Cardiac muscle cell (in vitro differentiated cells and primary cell): ENCODE measurements around the gene FGD6. TPM values are rescaled to one million over a fixed set of nuclear protein-coding genes. Genes with fewer than 3 reads are reported as not detected.
"Not testable (repeated sequence)": the region's sequence is repeated elsewhere in the genome, so short reads cannot be mapped to it uniquely, and the experiment has no call there.

Source experiments
- DNase-seq, 2 donors: peaks; one replicate each; pipeline versions ENCODE4 v3.0.0 to v3.0.0-alpha.2; 2010 to 2017; ENCODE audit warnings: low read depth in 1 of 2, low spot score in 1 of 2
- H3K27ac ChIP-seq: fragments of 200-600 bp; sonication (generic); 2 replicates; pipeline ENCODE4 v1.5.1; 2016
- H3K27me3 ChIP-seq: fragments of 200-600 bp; sonication (generic); 2 replicates; pipeline ENCODE4 v1.6.0; 2016; ENCODE audit warnings: control low read depth
- H3K36me3 ChIP-seq: fragments of 200-600 bp; sonication (generic); 2 replicates; pipeline ENCODE4 v1.5.1; 2016; ENCODE audit warnings: control low read depth
- H3K4me1 ChIP-seq: fragments of 200-600 bp; sonication (generic); 2 replicates; pipeline ENCODE4 v1.8.1; 2017; ENCODE audit warnings: low read depth, mild to moderate bottlenecking, mixed run types
- H3K4me3 ChIP-seq: fragments of 200-600 bp; sonication (generic); 2 replicates; pipeline ENCODE4 v1.5.1; 2016; ENCODE audit warnings: mild to moderate bottlenecking
- H3K9me3 ChIP-seq: fragments of 200-600 bp; sonication (generic); 2 replicates; pipeline ENCODE4 v1.5.1; 2017; ENCODE audit warnings: low read depth, mild to moderate bottlenecking, control low read depth
- polyA plus RNA-seq: library from polyadenylated mRNA; unstranded; fragments of >200 nt; fragmentation: Nextera tagmentation; extraction: Ambion mirVana; gene quantifications from 2 replicates; pipeline ENCODE4 v1.2.1, GENCODE V29; 2016
- total RNA-seq: library from RNA; depleted of rRNA; stranded (reverse); fragments of >200 nt; gene quantifications from 2 replicates; pipeline ENCODE4 v1.2.3, GENCODE V29; 2016
- TF ChIP-seq, protein P1 (sequence below): IDR thresholded peaks from 2 replicates; pipeline ENCODE4 v1.5.1; 2012; ENCODE audit warnings: low read depth, mild to moderate bottlenecking, low read length

The FGD6 gene
- total and polyA plus RNA-seq, 2 experiments from 2014 or later, result 10.7 to 19.4 TPM

DNA sequence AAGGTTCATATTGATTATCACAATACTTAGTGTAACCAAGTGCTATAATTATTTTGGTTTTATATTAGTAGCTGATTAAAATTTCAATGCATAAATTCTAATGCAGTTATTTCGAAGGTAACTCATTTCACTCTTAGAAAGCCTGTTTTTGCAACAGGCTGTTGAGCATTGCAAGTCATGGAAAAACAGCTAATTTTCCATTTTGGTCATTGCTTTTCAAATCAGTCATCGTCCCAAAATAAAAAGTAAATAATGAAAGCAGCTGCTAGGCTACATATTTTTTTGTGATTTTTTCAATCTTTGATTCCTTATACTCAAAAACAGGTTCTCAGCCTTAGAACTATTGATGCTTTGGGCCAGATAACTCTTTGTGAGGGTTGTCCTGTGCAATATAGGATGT, 23.3 kb upstream of the FGD6 start:
- no peak overlapping the region for H3K27ac ChIP-seq
- no peak overlapping the region for H3K4me3 ChIP-seq
- TF ChIP-seq, protein P1, sequence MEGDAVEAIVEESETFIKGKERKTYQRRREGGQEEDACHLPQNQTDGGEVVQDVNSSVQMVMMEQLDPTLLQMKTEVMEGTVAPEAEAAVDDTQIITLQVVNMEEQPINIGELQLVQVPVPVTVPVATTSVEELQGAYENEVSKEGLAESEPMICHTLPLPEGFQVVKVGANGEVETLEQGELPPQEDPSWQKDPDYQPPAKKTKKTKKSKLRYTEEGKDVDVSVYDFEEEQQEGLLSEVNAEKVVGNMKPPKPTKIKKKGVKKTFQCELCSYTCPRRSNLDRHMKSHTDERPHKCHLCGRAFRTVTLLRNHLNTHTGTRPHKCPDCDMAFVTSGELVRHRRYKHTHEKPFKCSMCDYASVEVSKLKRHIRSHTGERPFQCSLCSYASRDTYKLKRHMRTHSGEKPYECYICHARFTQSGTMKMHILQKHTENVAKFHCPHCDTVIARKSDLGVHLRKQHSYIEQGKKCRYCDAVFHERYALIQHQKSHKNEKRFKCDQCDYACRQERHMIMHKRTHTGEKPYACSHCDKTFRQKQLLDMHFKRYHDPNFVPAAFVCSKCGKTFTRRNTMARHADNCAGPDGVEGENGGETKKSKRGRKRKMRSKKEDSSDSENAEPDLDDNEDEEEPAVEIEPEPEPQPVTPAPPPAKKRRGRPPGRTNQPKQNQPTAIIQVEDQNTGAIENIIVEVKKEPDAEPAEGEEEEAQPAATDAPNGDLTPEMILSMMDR, result no peak
- H3K36me3 ChIP-seq, result peaks cover 3% of the 10 kb centered on the region
- no peaks in the 10 kb centered on the region for H3K9me3 ChIP-seq
- no peak for DNase-seq
- peaks cover 7% of the 10 kb centered on the region for H3K4me1 ChIP-seq
- no peaks in the 10 kb centered on the region for H3K27me3 ChIP-seq

DNA sequence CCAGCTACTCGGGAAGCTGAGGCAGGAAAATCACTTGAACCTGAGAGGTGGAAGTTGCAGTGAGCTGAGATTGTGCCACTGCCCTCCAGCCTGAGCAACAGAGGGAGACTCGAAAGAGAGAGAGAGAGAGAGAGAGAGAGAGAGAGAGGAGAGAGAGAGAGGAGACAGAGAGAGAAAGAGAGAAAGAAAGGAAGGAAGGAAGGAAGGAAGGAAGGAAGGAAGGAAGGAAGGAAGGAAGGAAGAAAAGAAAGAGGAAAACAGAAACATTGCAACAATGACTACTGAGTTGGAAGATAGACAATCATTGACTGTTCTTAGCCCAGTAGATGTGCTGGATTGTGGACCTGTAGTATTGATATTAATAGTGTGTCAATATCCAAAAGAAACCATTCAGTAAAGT, 22.6 kb upstream of the FGD6 start:
- not testable (repeated sequence) for H3K4me1 ChIP-seq, H3K27me3 ChIP-seq, DNase-seq, H3K36me3 ChIP-seq, H3K4me3 ChIP-seq, H3K9me3 ChIP-seq, H3K27ac ChIP-seq

DNA sequence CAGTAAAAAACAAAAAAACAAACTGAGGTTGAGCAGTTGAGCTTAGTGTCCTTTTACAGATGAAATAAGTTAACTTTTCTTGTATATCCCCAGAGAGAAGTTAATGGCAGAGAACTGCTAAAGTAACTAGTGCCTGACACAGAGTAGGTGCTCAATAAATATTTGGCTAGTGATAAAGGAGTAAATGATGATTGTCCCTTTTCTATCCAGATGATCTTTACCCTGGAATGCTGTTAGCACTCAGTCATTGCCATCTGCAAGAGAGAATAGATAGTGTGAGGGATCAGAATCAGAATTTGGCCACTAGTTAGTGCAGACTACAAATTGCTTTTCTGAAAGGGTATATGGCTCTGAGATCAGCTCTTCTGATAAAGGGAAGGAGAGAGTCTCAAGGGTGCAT, 21.9 kb upstream of the FGD6 start:
- H3K27me3 ChIP-seq, result no peaks in the 10 kb centered on the region
- DNase-seq, result no peak
- no peaks in the 10 kb centered on the region for H3K9me3 ChIP-seq
- TF ChIP-seq, protein P1, result no peak
- H3K36me3 ChIP-seq, result peaks cover 3% of the 10 kb centered on the region
- H3K4me1 ChIP-seq, result peaks cover 7% of the 10 kb centered on the region
- no peak overlapping the region for H3K4me3 ChIP-seq
- H3K27ac ChIP-seq, result no peak overlapping the region

DNA sequence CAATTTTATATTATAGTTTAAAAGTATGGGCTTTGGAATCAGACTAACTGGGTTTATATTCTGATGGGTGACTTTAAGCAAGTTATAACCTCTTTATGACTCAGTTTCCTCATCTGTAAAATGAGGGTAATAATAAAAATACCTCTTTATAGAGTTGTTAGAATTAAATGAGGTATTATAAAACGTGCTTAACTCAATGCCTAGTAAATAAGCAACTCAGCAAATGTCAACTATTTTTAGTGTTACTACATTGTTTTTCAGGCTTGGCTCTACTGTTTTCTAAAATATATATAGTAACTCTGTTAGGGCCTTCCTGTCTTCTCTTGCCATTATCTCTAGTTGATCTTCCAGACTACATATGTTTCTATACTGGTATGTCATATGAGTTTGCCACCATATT, 20.9 kb upstream of the FGD6 start:
- no peak overlapping the region for H3K4me3 ChIP-seq
- H3K36me3 ChIP-seq, result peaks cover 3% of the 10 kb centered on the region
- H3K4me1 ChIP-seq, result peaks cover 7% of the 10 kb centered on the region
- H3K27me3 ChIP-seq, result no peaks in the 10 kb centered on the region
- no peak overlapping the region for H3K27ac ChIP-seq
- DNase-seq, result no peak
- TF ChIP-seq, protein P1, result no peak
- no peaks in the 10 kb centered on the region for H3K9me3 ChIP-seq

DNA sequence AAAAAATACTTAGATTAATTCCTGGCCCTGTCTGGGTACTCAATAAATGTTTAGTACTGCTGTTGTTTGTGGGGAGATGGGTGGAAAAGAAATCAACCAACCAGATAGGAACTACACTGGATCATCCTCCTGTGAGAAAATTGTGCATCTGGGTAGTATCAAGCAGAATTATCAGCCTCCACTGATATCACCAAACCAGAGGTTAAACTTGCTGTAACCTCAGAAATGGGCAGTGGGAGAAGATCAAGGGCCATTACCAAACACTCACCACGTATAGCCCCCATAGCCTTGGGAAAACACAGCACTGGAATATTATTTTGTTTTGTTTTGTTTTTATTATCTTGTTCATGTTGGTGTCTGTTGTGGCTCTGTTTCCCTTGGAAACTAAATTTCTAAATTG, 20.0 kb upstream of the FGD6 start:
- Histone ChIP-seq H3K27ac (no peak overlapping the region), H3K27me3 (no peaks in the 10 kb centered on the region), H3K9me3 (no peaks in the 10 kb centered on the region), H3K36me3 (peaks cover under 1% of the 10 kb centered on the region), H3K4me3 (no peak overlapping the region), H3K4me1 (peaks cover 7% of the 10 kb centered on the region)
- TF ChIP-seq, protein P1, result no peak
- DNase-seq, result no peak

DNA sequence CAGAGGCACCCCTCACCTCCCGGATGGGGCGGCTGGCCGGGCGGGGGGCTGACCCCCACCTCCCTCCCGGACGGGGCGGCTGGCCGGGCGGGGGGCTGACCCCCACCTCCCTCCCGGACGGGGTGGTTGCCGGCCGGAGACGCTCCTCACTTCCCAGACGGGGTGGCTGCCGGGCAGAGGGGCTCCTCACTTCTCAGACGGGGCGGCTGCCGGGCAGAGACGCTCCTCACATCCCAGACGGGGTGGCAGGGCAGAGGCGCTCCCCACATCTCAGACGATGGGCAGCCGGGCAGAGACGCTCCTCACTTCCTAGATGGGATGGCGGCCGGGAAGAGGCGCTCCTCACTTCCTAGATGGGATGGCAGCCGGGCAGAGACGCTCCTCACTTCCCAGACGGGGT, 18.4 kb upstream of the FGD6 start:
- not testable (repeated sequence) for H3K4me1 ChIP-seq, H3K36me3 ChIP-seq, DNase-seq, H3K9me3 ChIP-seq, H3K27me3 ChIP-seq, H3K4me3 ChIP-seq, H3K27ac ChIP-seq

DNA sequence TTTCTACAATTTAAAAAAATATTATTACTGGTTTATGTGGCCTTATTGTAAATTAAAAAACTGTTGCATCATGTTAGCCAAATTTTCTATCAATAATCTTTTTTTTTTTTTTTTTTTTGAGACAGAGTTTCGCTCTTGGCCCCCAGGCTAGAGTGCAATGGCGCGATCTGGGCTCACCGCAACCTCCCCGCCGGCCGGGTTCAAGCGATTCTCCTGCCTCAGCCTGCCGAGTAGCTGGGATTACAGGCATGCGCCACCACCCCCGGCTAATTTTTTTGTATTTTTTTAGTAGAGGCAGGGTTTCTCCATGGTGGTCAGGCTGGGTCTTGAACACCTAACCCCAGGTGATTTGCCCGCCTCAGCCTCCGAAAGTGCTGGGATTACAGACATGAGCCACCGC, 16.9 kb upstream of the FGD6 start:
- H3K4me3 ChIP-seq, H3K27ac ChIP-seq, H3K27me3 ChIP-seq, DNase-seq, H3K9me3 ChIP-seq, H3K36me3 ChIP-seq: not testable (repeated sequence)
- peaks cover 10% of the 10 kb centered on the region for H3K4me1 ChIP-seq
